ENCODE results near the gene WFS1. TPM values are rescaled to one million over a fixed set of nuclear protein-coding genes. Genes with fewer than 3 reads are reported as not detected.

Gene WFS1
- total RNA-seq, 1 donor, result 17.0 TPM

DNA sequence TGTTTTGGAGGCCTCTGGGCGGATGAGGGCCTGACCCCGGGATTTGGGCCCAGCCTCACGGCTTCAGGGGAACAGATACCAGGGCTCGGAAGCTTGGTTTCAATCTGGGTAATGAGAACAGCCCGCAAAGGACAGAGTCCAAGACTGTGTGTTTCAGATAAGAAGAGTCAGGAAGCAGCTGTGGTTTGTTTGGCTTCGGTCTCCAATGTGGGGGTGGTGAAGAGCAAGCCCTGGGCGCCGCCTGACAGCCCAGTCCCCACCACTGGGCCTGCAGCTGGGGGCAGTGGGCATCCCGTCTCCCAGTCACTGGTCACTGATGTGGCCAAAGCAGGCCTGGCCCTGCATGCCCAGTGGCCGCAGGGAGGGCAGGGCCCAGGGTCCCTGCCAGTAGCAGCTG is 9.1 kb downstream of the WFS1 start:
- Histone ChIP-seq H3K4me3 (ENCODE audit: insufficient read depth, low read length) (no peak overlapping the region), H3K27ac (ENCODE audit: low read depth, low read length) (no peak overlapping the region), H4K20me1 (ENCODE audit: insufficient read depth, low read length) (peaks cover 87% of the 10 kb centered on the region), H2AFZ (ENCODE audit: low read length) (no peak overlapping the region), H3K4me1 (ENCODE audit: insufficient read depth, low read length) (peaks cover 20% of the 10 kb centered on the region), H3K79me2 (ENCODE audit: insufficient read depth, low read length) (peaks cover 23% of the 10 kb centered on the region), H3K4me2 (ENCODE audit: insufficient read depth, low read length) (no peak overlapping the region), H3K27me3 (ENCODE audit: insufficient read depth, low read length) (no peaks in the 10 kb centered on the region), H3K9me3 (ENCODE audit: low read depth, low read length) (no peaks in the 10 kb centered on the region), H3K36me3 (ENCODE audit: insufficient read depth, low read length) (no peaks in the 10 kb centered on the region)
- peak; percentile 95 for DNase-seq (ENCODE audit: insufficient read length, low spot score, missing footprints)
- TF ChIP-seq, protein P1, sequence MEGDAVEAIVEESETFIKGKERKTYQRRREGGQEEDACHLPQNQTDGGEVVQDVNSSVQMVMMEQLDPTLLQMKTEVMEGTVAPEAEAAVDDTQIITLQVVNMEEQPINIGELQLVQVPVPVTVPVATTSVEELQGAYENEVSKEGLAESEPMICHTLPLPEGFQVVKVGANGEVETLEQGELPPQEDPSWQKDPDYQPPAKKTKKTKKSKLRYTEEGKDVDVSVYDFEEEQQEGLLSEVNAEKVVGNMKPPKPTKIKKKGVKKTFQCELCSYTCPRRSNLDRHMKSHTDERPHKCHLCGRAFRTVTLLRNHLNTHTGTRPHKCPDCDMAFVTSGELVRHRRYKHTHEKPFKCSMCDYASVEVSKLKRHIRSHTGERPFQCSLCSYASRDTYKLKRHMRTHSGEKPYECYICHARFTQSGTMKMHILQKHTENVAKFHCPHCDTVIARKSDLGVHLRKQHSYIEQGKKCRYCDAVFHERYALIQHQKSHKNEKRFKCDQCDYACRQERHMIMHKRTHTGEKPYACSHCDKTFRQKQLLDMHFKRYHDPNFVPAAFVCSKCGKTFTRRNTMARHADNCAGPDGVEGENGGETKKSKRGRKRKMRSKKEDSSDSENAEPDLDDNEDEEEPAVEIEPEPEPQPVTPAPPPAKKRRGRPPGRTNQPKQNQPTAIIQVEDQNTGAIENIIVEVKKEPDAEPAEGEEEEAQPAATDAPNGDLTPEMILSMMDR (IDR thresholded peaks at IDR 0.05; ENCODE audit: extremely low read depth, low read depth, low read length), result no peak

DNA sequence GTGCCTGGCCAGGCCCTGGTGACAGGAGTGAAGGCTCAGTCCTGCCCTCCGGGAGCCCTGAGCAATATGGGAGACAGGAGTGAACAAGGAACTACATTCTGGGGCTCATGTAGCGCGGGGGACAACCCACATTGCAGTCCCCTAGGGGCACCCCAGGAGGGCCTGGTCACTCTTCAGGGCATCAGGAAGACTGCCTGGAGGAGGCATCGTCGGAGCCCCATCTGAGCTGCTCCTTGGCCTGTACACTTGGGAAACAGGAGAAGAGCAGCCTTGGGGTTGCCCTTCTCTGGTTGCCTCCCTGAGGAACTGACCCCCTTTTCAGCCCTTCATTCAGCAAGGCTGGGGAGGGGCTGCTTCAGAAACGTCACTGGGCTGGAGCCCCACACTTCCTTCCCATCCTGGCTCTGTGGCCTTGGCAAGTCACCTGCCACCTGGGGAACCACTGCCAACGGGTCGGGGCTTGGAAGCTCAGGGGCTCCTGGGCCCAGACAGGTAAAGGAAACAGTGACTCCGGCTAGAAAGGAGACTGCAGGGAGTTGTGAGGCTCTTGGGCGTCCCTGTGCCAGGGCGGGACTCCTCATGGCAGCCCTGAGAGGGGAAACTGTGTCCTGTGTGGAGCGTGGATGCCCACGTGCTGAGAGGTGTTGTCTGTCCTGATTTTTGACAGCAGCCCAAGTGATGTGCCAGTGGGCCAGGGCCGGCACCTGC is 10.1 kb downstream of the WFS1 start:
- Histone ChIP-seq H2AFZ (ENCODE audit: low read length) (no peak overlapping the region), H3K4me3 (ENCODE audit: insufficient read depth, low read length) (no peak overlapping the region), H3K4me2 (ENCODE audit: insufficient read depth, low read length) (no peak overlapping the region), H3K79me2 (ENCODE audit: insufficient read depth, low read length) (peaks cover 18% of the 10 kb centered on the region), H3K36me3 (ENCODE audit: insufficient read depth, low read length) (no peaks in the 10 kb centered on the region), H3K4me1 (ENCODE audit: insufficient read depth, low read length) (peaks cover 19% of the 10 kb centered on the region), H4K20me1 (ENCODE audit: insufficient read depth, low read length) (peaks cover 81% of the 10 kb centered on the region), H3K27ac (ENCODE audit: low read depth, low read length) (no peak overlapping the region), H3K9me3 (ENCODE audit: low read depth, low read length) (no peaks in the 10 kb centered on the region), H3K27me3 (ENCODE audit: insufficient read depth, low read length) (no peaks in the 10 kb centered on the region)
- TF ChIP-seq, protein P1 (IDR thresholded peaks at IDR 0.05; ENCODE audit: extremely low read depth, low read depth, low read length), result no peak
- DNase-seq (ENCODE audit: insufficient read length, low spot score, missing footprints), result no peak

DNA sequence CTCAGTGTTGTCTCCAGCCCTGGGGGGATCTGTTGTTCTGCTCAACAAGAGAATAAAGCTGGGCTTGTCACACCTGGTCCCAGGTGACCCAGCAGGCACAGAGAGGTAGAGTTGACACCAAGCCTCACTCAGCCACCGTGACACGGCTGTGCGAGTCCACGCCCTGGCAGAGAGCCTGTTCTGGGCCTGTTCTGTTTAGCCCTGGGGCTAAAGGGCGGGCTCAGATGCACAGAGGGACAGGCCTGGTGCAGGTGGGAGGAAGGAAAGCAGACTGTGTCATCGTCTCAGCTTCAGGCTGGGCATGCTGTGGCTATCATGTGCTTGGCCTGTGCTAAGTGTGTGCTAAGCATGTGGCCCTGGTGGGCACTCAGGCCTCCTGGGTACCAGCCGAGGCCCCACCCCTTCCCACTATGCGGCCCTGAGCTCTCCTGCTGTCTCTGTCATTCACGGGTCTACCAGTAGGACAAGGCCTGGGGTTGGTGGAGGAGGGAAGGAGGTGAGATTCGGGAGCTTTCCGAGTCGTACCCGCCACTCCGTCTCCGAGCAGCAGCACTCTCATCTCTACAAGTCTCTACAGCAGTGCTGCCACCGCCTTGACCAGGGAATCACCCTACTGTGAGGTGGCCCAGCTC is 10.8 kb downstream of the WFS1 start:
- H3K4me2 ChIP-seq (ENCODE audit: insufficient read depth, low read length), result no peak overlapping the region
- H3K9me3 ChIP-seq (ENCODE audit: low read depth, low read length), result no peaks in the 10 kb centered on the region
- H3K36me3 ChIP-seq (ENCODE audit: insufficient read depth, low read length), result no peaks in the 10 kb centered on the region
- H3K27ac ChIP-seq (ENCODE audit: low read depth, low read length), result no peak overlapping the region
- no peak overlapping the region for H2AFZ ChIP-seq (ENCODE audit: low read length)
- TF ChIP-seq, protein P1 (IDR thresholded peaks at IDR 0.05; ENCODE audit: extremely low read depth, low read depth, low read length), result no peak
- no peak for DNase-seq (ENCODE audit: insufficient read length, low spot score, missing footprints)
- peaks cover 12% of the 10 kb centered on the region for H3K79me2 ChIP-seq (ENCODE audit: insufficient read depth, low read length)
- H3K4me3 ChIP-seq (ENCODE audit: insufficient read depth, low read length), result no peak overlapping the region
- peaks cover 19% of the 10 kb centered on the region for H3K4me1 ChIP-seq (ENCODE audit: insufficient read depth, low read length)
- H3K27me3 ChIP-seq (ENCODE audit: insufficient read depth, low read length), result no peaks in the 10 kb centered on the region
- H4K20me1 ChIP-seq (ENCODE audit: insufficient read depth, low read length), result peaks cover 76% of the 10 kb centered on the region

Data from osteoblast (primary cell).